HL-60 (cell line): ENCODE measurements around the gene TTL.

Experiments
- GABPA ChIP-seq: IDR thresholded peaks from 2 replicates; pipeline ENCODE4 v1.6.1; 2012; ENCODE audit warnings: low read depth
- POLR2AphosphoS5 ChIP-seq: IDR thresholded peaks from 2 replicates; pipeline ENCODE4 v1.6.1; 2012; ENCODE audit warnings: low read depth
- TF ChIP-seq, protein P1 (sequence below): IDR thresholded peaks from one replicate; pipeline ENCODE4 v1.5.1; 2011; ENCODE audit warnings: low read length, control low read depth, inconsistent platforms; ENCODE audit not compliant: insufficient read depth

- TF ChIP-seq, protein P1, sequence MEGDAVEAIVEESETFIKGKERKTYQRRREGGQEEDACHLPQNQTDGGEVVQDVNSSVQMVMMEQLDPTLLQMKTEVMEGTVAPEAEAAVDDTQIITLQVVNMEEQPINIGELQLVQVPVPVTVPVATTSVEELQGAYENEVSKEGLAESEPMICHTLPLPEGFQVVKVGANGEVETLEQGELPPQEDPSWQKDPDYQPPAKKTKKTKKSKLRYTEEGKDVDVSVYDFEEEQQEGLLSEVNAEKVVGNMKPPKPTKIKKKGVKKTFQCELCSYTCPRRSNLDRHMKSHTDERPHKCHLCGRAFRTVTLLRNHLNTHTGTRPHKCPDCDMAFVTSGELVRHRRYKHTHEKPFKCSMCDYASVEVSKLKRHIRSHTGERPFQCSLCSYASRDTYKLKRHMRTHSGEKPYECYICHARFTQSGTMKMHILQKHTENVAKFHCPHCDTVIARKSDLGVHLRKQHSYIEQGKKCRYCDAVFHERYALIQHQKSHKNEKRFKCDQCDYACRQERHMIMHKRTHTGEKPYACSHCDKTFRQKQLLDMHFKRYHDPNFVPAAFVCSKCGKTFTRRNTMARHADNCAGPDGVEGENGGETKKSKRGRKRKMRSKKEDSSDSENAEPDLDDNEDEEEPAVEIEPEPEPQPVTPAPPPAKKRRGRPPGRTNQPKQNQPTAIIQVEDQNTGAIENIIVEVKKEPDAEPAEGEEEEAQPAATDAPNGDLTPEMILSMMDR, result no peak
- TF ChIP-seq POLR2AphosphoS5, result no peak
- TF ChIP-seq GABPA, result no peak
Measured at GRCh38 chr2:112486895-112487294, 4.9 kb downstream of the TTL start.
